Measurements from ENCODE around the gene ST3GAL6. TPM values are rescaled to one million over a fixed set of nuclear protein-coding genes. Genes with fewer than 3 reads are reported as not detected.

ST3GAL6 gene
- 172 and 176 TPM in 2 replicates for total RNA-seq (2013; cell fraction: nucleolus; rRNA removed)
- total RNA-seq (2014; rRNA removed) (35.4 and 43.9 TPM in 2 replicates), total RNA-seq (2014; rRNA removed; fragmentation: Illumina TruSeq; extraction: Trizol) (38.6 and 39.2 TPM in 2 replicates), total RNA-seq (2021) (36.2 TPM in 2 replicates), polyA plus RNA-seq (2011; rRNA removed) (20.2 and 31.3 TPM in 2 replicates), polyA plus RNA-seq (2014; fragmentation: Illumina TruSeq; extraction: Trizol) (38.8 and 58.0 TPM in 2 replicates), polyA plus RNA-seq (2014; fragmentation: Nextera tagmentation; extraction: Ambion mirVana) (10 to 100 TPM; 19.5 to 31.4 TPM), polyA plus RNA-seq (2014; rRNA removed) (32.4 and 41.2 TPM in 2 replicates), polyA plus RNA-seq (2016; fragmentation: Nextera tagmentation; extraction: Ambion mirVana) (10 to 100 TPM; 38.8 to 40.4 TPM), polyA minus RNA-seq (2011; rRNA and poly(A)+ RNA removed) (10.3 and 13.2 TPM in 2 replicates), Bru-seq, nascent RNA (percentile 95 among the genes with signal in this experiment), BruChase-seq, experiment 1, labeled RNA remaining after a 6-hour chase (percentile 98 among the genes with signal in this experiment), BruChase-seq, experiment 2, labeled RNA remaining after a 2-hour chase (percentile 97 among the genes with signal in this experiment)
- 3.2 TPM for polyA plus RNA-seq (2011; ENCODE audit: low read depth)
- 6.9 and 9.8 TPM in 2 replicates for polyA plus RNA-seq (2011; cell fraction: cytosol; rRNA removed)
- 21.4 and 27.9 TPM in 2 replicates for polyA plus RNA-seq (2011; cell fraction: nucleus; rRNA removed)
- polyA plus RNA-seq (2012): 6.3 and 11.1 TPM in 2 replicates
- polyA minus RNA-seq (2011; cell fraction: cytosol; rRNA and poly(A)+ RNA removed): 7.8 and 8.3 TPM in 2 replicates
- polyA minus RNA-seq (2011; cell fraction: nucleus; rRNA and poly(A)+ RNA removed): 25.9 and 40.0 TPM in 2 replicates
- long read RNA-seq, experiment 1, partial matches to known transcripts: 0 of 4 reads
- long read RNA-seq, experiment 1, other reads (novel, unspliced or antisense): 1 of 4 reads
- long read RNA-seq, experiment 2, transcript ST3GAL6-214 (10 exons, 1,886 nt): major isoform, 8 of 35 reads
- long read RNA-seq, experiment 2, partial matches to known transcripts: 4 of 35 reads
- long read RNA-seq, experiment 2, other reads (novel, unspliced or antisense): 17 of 35 reads

GRCh38 chr3:98763076-98763475 is at the start of gene ST3GAL6:
ST3GAL6 (plus strand) TSS chr3:98763340; CDS start chr3:98768441, 5,101 bp downstream.
- intact Hi-C loops (cut with micrococcal nuclease; ENCODE audit: unreplicated experiment): no loop called here
- peak within 1 kb of the TSS; percentile 35; the same call in 1 of the 2 replicates for H3K4me3 ChIP-seq
- POLR2A ChIA-PET: interaction anchor here (0.6 to 8.2 kb wide), 6 partner anchors 10 to 32 kb away, joined by 3 to 49 read pairs (median 4); no protein-coding TSS in a partner anchor
- DNase-seq (ENCODE audit: low read depth, low spot score): no peak
- WGBS (ENCODE audit: insufficient coverage, insufficient replicate concordance, low lambda C conversion rate, missing lambda C conversion rate): 4% methylated on average over 1 of the region's 1 CpG
- H3K4me1 ChIP-seq (ENCODE audit: control insufficient read depth, insufficient read depth, low read length): peaks cover 29% of the 10 kb centered on the region
- peaks cover 4% of the 10 kb centered on the region for H3K79me2 ChIP-seq (ENCODE audit: control insufficient read depth, insufficient read depth, low read length)
- peak; percentile 52 for FAIRE-seq
- no peaks in the 10 kb centered on the region for H3K27me3 ChIP-seq (replicated peaks in 1 of 2; ENCODE audit: control insufficient read depth in 2 of 2, insufficient read depth in 2 of 2, low read length in 1 of 2)
- H2AFZ ChIP-seq (ENCODE audit: control insufficient read depth, low read depth, low read length): no peak within 1 kb of the TSS; the same call in 1 of the 2 replicates
- peak within 1 kb of the TSS; percentile 30; the same call in 1 of the 2 replicates for H3K4me2 ChIP-seq (ENCODE audit: control insufficient read depth, insufficient read depth)
- H3K27ac ChIP-seq (ENCODE audit: control insufficient read depth, insufficient read depth): peak within 1 kb of the TSS; percentile 5; the same call in 1 of the 2 replicates
- RAD21 ChIA-PET (ENCODE audit: unreplicated experiment): interaction anchor here (1.3 to 2.9 kb wide), 3 partner anchors 19 to 33 kb away, joined by 5 to 12 read pairs (median 6); no protein-coding TSS in a partner anchor
- ATAC-seq: peak; percentile 67
- no peaks in the 10 kb centered on the region for H4K20me1 ChIP-seq (ENCODE audit: control insufficient read depth, insufficient read depth)
- H3K9me3 ChIP-seq (replicated peaks; ENCODE audit: control insufficient read depth, insufficient read depth, low read length): no peaks in the 10 kb centered on the region
- H3K36me3 ChIP-seq (ENCODE audit: control insufficient read depth in 2 of 2, insufficient read depth in 2 of 2, low read length in 1 of 2): peaks cover 0 to 3% of the 10 kb centered on the region in 2 experiments; a peak in 1 of 4 replicates
- no TSS peak for BruUV-seq (replicated peaks)
- CTCF ChIA-PET: interaction anchor here (0.6 to 5.0 kb wide), 3 partner anchors 34 to 161 kb away, joined by 3 to 22 read pairs (median 4); no protein-coding TSS in a partner anchor
- H3K9ac ChIP-seq (ENCODE audit: control insufficient read depth, insufficient read depth, low read length): 0 out of 2 replicates have a peak within 1 kb of the TSS, but pooled peaks have one; percentile 9
- in situ Hi-C loops (cut with MboI): no loop called here
- SMC1A ChIA-PET (ENCODE audit: uncharacterized antibody, unreplicated experiment): interaction anchor here (1.7 to 6.9 kb wide), 8 partner anchors 9 to 33 kb away, joined by 5 to 82 read pairs (median 14); no protein-coding TSS in a partner anchor
- TF ChIP-seq MXI1 (IDR thresholded peaks at IDR 0.05; ENCODE audit: low read depth, low read length) (no peak), USF2 (IDR thresholded peaks at IDR 0.05; ENCODE audit: borderline replicate concordance, low read depth, low read length) (no peak; the same call in 1 of the 2 replicates), RUNX3 (IDR thresholded peaks at IDR 0.05; ENCODE audit: low read length) (no peak), POU2F2 (IDR thresholded peaks at IDR 0.05; ENCODE audit: borderline replicate concordance, low read depth, low read length) (no peak), RBBP5 (conservative IDR thresholded peaks at IDR 0.05) (no peak), ZNF622 (IDR thresholded peaks at IDR 0.05) (no peak), HCFC1 (IDR thresholded peaks at IDR 0.05; ENCODE audit: low read length) (no peak), PAX8 (IDR thresholded peaks at IDR 0.05) (no peak), CBX5 (IDR thresholded peaks at IDR 0.05; ENCODE audit: low read depth) (no peak), JUNB (IDR thresholded peaks at IDR 0.05) (0 out of 2 replicates have a peak, but pooled peaks have one; percentile 11), IRF5 (IDR thresholded peaks at IDR 0.05; ENCODE audit: borderline replicate concordance) (no peak), KDM1A (IDR thresholded peaks at IDR 0.05; ENCODE audit: borderline replicate concordance) (no peak), USF1 (IDR thresholded peaks at IDR 0.05; ENCODE audit: borderline replicate concordance, extremely low read length, insufficient read depth, low read depth, low read length) (no peak), GABPA (IDR thresholded peaks at IDR 0.05; ENCODE audit: low read depth) (no peak), RB1 (IDR thresholded peaks at IDR 0.05; ENCODE audit: borderline replicate concordance) (no peak), ESRRA (IDR thresholded peaks at IDR 0.05; ENCODE audit: low read length) (no peak), NR2C2 (IDR thresholded peaks at IDR 0.05; ENCODE audit: borderline replicate concordance, control insufficient read depth, insufficient read length, low read depth) (no peak), EED (IDR thresholded peaks at IDR 0.05; ENCODE audit: low read depth) (no peak; the same call in 1 of the 2 replicates), NR2F1 (conservative IDR thresholded peaks at IDR 0.05) (no peak)
